ENCODE measurements around the gene MICALL2. TPM values are rescaled to one million over a fixed set of nuclear protein-coding genes. Genes with fewer than 3 reads are reported as not detected.

MICALL2 gene
- total RNA-seq, 1 donor, result 2.7 TPM

- Histone ChIP-seq H3K4me3 (ENCODE audit: low read length) (no peak overlapping the region), H3K4me1 (ENCODE audit: insufficient read depth, low read length) (peaks cover 21% of the 10 kb centered on the region), H3K9me3 (ENCODE audit: low read depth, low read length) (no peaks in the 10 kb centered on the region), H3K27me3 (ENCODE audit: insufficient read depth, low read length) (no peaks in the 10 kb centered on the region)
These were observed 43.8 kb downstream of the MICALL2 start for GRCh38 chr7:1415389-1415990.

GRCh38 chr7:1413936-1414639, 45.2 kb downstream of the MICALL2 start:
- H3K4me3 ChIP-seq (ENCODE audit: low read length), result no peak overlapping the region
- peaks cover 21% of the 10 kb centered on the region for H3K4me1 ChIP-seq (ENCODE audit: insufficient read depth, low read length)
- no peaks in the 10 kb centered on the region for H3K27me3 ChIP-seq (ENCODE audit: insufficient read depth, low read length)
- H3K9me3 ChIP-seq (ENCODE audit: low read depth, low read length), result no peaks in the 10 kb centered on the region

- Histone ChIP-seq H3K9me3 (ENCODE audit: low read depth, low read length) (no peaks in the 10 kb centered on the region), H3K4me3 (ENCODE audit: low read length) (no peak overlapping the region), H3K4me1 (ENCODE audit: insufficient read depth, low read length) (peaks cover 13% of the 10 kb centered on the region), H3K27me3 (ENCODE audit: insufficient read depth, low read length) (no peaks in the 10 kb centered on the region)
These were observed 46.7 kb downstream of the MICALL2 start for GRCh38 chr7:1412322-1413261.

GRCh38 chr7:1411414-1411813, 47.9 kb downstream of the MICALL2 start:
- Histone ChIP-seq H3K4me3 (ENCODE audit: low read length) (no peak overlapping the region), H3K4me1 (ENCODE audit: insufficient read depth, low read length) (peaks cover 7% of the 10 kb centered on the region), H3K9me3 (ENCODE audit: low read depth, low read length) (no peaks in the 10 kb centered on the region), H3K27me3 (ENCODE audit: insufficient read depth, low read length) (no peaks in the 10 kb centered on the region)

GRCh38 chr7:1410992-1411391, 48.3 kb downstream of the MICALL2 start:
- no peak overlapping the region for H3K4me3 ChIP-seq (ENCODE audit: low read length)
- H3K27me3 ChIP-seq (ENCODE audit: insufficient read depth, low read length), result no peaks in the 10 kb centered on the region

GRCh38 chr7:1409555-1409954, 49.7 kb downstream of the MICALL2 start:
- Histone ChIP-seq H3K4me3 (ENCODE audit: low read length) (no peak overlapping the region), H3K9me3 (ENCODE audit: low read depth, low read length) (no peaks in the 10 kb centered on the region), H3K4me1 (ENCODE audit: insufficient read depth, low read length) (peaks cover 7% of the 10 kb centered on the region), H3K27me3 (ENCODE audit: insufficient read depth, low read length) (no peaks in the 10 kb centered on the region)

More at GRCh38 chr7:1410992-1411391, 48.3 kb downstream of the MICALL2 start:
- Histone ChIP-seq H3K4me1 (ENCODE audit: insufficient read depth, low read length) (peaks cover 7% of the 10 kb centered on the region), H3K9me3 (ENCODE audit: low read depth, low read length) (no peaks in the 10 kb centered on the region)

GRCh38 chr7:1408466-1408865, 50.8 kb downstream of the MICALL2 start:
- H3K27me3 ChIP-seq (ENCODE audit: insufficient read depth, low read length), result peaks cover 10% of the 10 kb centered on the region
- H3K9me3 ChIP-seq (ENCODE audit: low read depth, low read length), result no peaks in the 10 kb centered on the region
- H3K4me3 ChIP-seq (ENCODE audit: low read length), result no peak overlapping the region
- peaks cover 7% of the 10 kb centered on the region for H3K4me1 ChIP-seq (ENCODE audit: insufficient read depth, low read length)

GRCh38 chr7:1407892-1408291, 51.4 kb downstream of the MICALL2 start:
- peaks cover 16% of the 10 kb centered on the region for H3K27me3 ChIP-seq (ENCODE audit: insufficient read depth, low read length)
- peaks cover 7% of the 10 kb centered on the region for H3K4me1 ChIP-seq (ENCODE audit: insufficient read depth, low read length)
- H3K9me3 ChIP-seq (ENCODE audit: low read depth, low read length), result no peaks in the 10 kb centered on the region
- H3K4me3 ChIP-seq (ENCODE audit: low read length), result no peak overlapping the region

- Histone ChIP-seq H3K4me3 (ENCODE audit: low read length) (no peak overlapping the region), H3K4me1 (ENCODE audit: insufficient read depth, low read length) (no peaks in the 10 kb centered on the region), H3K9me3 (ENCODE audit: low read depth, low read length) (no peaks in the 10 kb centered on the region), H3K27me3 (ENCODE audit: insufficient read depth, low read length) (peaks cover 26% of the 10 kb centered on the region)
These were observed 54.2 kb downstream of the MICALL2 start for GRCh38 chr7:1404898-1405548.

GRCh38 chr7:1404460-1404809, 54.8 kb downstream of the MICALL2 start:
- Histone ChIP-seq H3K27me3 (ENCODE audit: insufficient read depth, low read length) (peaks cover 26% of the 10 kb centered on the region), H3K9me3 (ENCODE audit: low read depth, low read length) (no peaks in the 10 kb centered on the region), H3K4me3 (ENCODE audit: low read length) (no peak overlapping the region), H3K4me1 (ENCODE audit: insufficient read depth, low read length) (no peaks in the 10 kb centered on the region)

- Histone ChIP-seq H3K4me3 (ENCODE audit: low read length) (no peak overlapping the region), H3K9me3 (ENCODE audit: low read depth, low read length) (no peaks in the 10 kb centered on the region), H3K27me3 (ENCODE audit: insufficient read depth, low read length) (peaks cover 26% of the 10 kb centered on the region), H3K4me1 (ENCODE audit: insufficient read depth, low read length) (no peaks in the 10 kb centered on the region)
These were observed 55.4 kb downstream of the MICALL2 start for GRCh38 chr7:1403638-1404459.

- H3K4me3 ChIP-seq (ENCODE audit: low read length), result no peak overlapping the region
- no peaks in the 10 kb centered on the region for H3K4me1 ChIP-seq (ENCODE audit: insufficient read depth, low read length)
- no peaks in the 10 kb centered on the region for H3K9me3 ChIP-seq (ENCODE audit: low read depth, low read length)
- peaks cover 26% of the 10 kb centered on the region for H3K27me3 ChIP-seq (ENCODE audit: insufficient read depth, low read length)
These were observed 56.3 kb downstream of the MICALL2 start for GRCh38 chr7:1402791-1403637.

GRCh38 chr7:1402110-1402790, 57.0 kb downstream of the MICALL2 start:
- H3K9me3 ChIP-seq (ENCODE audit: low read depth, low read length), result no peaks in the 10 kb centered on the region
- H3K27me3 ChIP-seq (ENCODE audit: insufficient read depth, low read length), result peaks cover 26% of the 10 kb centered on the region
- H3K4me3 ChIP-seq (ENCODE audit: low read length), result no peak overlapping the region
- H3K4me1 ChIP-seq (ENCODE audit: insufficient read depth, low read length), result no peaks in the 10 kb centered on the region
